SU-DHL-6 (cell line): Measurements from ENCODE around the gene CPNE4.

Experiments used
- EZH2phosphoT487 ChIP-seq: fragments of 200-600 bp; sonication (generic), shearing (Covaris generic); conservative IDR thresholded peaks from 2 replicates; pipeline ENCODE4 v1.6.1; 2018; ENCODE audit warnings: mild to moderate bottlenecking, antibody characterized with exemption, low read length, moderate library complexity, mixed read lengths
- TF ChIP-seq, protein P1 (sequence below): fragments of 200-600 bp; sonication (generic); IDR thresholded peaks from one replicate; pipeline ENCODE4 v1.5.1; 2017; ENCODE audit warnings: antibody characterized with exemption, mild to moderate bottlenecking, low read length, moderate library complexity; ENCODE audit not compliant: insufficient read depth, poor library complexity, severe bottlenecking

DNA sequence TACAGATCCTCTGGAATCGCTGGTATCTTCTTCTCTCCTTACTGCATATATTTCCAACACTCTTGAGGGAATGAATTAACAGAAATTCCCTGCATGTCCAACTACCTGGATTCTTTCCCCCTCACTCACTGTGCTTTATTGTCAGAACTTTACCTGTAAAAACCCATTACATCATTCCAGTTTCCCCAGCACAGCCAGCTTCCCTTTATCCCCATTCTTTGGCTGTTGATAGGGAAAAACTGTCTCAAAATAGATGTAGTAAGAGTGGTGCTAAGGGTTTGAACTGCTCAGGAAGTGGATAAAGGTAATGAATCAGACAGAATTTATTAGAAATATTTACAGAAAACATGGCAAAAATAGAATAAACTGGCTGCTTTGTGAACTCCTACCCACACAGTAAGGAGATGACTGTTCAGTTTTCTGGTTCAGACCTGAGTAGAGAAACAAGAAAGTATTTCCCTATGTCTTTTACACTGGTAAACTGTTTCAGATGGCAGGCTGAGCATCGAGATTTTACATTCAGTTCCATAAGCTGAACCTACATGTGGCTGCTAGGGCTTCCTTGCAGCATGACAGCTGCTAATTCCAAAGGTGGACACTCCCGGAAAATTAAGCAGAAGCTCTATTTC, 188.4 kb downstream of the CPNE4 start:
- TF ChIP-seq, protein P1, sequence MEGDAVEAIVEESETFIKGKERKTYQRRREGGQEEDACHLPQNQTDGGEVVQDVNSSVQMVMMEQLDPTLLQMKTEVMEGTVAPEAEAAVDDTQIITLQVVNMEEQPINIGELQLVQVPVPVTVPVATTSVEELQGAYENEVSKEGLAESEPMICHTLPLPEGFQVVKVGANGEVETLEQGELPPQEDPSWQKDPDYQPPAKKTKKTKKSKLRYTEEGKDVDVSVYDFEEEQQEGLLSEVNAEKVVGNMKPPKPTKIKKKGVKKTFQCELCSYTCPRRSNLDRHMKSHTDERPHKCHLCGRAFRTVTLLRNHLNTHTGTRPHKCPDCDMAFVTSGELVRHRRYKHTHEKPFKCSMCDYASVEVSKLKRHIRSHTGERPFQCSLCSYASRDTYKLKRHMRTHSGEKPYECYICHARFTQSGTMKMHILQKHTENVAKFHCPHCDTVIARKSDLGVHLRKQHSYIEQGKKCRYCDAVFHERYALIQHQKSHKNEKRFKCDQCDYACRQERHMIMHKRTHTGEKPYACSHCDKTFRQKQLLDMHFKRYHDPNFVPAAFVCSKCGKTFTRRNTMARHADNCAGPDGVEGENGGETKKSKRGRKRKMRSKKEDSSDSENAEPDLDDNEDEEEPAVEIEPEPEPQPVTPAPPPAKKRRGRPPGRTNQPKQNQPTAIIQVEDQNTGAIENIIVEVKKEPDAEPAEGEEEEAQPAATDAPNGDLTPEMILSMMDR, result no peak
- no peak for TF ChIP-seq EZH2phosphoT487
